T-cell (primary cell): ENCODE results near the gene CNGB1. TPM values are rescaled to one million over a fixed set of nuclear protein-coding genes. Genes with fewer than 3 reads are reported as not detected.

Experiments
- ATAC-seq, 4 experiments: fragments of 200-7000 bp in 3 of 4; fragments of 150-1000 bp in 1 of 4; cut with Tn5 transposase; replicated peaks in 1 of 4; 1 replicate in 3 of 4; 2 replicates in 1 of 4; pipeline ENCODE4 v1.10.0; 2021; ENCODE audit warnings: moderate library complexity in 3 of 4, mild to moderate bottlenecking in 2 of 4, moderate number of reproducible peaks in 1 of 4
- CTCF ChIA-PET, 2 donors: fragments of 300-600 bp; sonication (Branson Sonifier 250); formaldehyde crosslinking; loops; one replicate each; lab custom pipeline; 2022; ENCODE audit warnings: antibody characterized with exemption in 2 of 2; lab: Charles Lee
- POLR2A ChIA-PET, 2 donors: fragments of 300-600 bp; sonication (Branson Sonifier 250); formaldehyde crosslinking; loops; one replicate each; lab custom pipeline; 2022; ENCODE audit warnings: antibody characterized with exemption in 2 of 2; lab: Charles Lee
- DNase-seq, 35 experiments: peaks; one replicate each; pipeline versions ENCODE4 v3.0.0 to v3.0.0-alpha.2; 2013 to 2023
- H3K27ac ChIP-seq: one replicate; pipeline ENCODE4 v1.5.1; 2013; ENCODE audit warnings: low read length
- H3K27me3 ChIP-seq, 2 experiments: replicated peaks in 1 of 2; 1 replicate in 1 of 2; 2 replicates in 1 of 2; pipeline versions ENCODE4 v1.6.1 to v1.7.0; 2013; ENCODE audit warnings: low read length in 1 of 2, mixed read lengths in 1 of 2; ENCODE audit not compliant: control insufficient read depth in 2 of 2, insufficient read depth in 2 of 2; ENCODE audit errors: extremely low read depth in 1 of 2
- H3K36me3 ChIP-seq, 2 donors: 1 replicate in 1 of 2; 2 replicates in 1 of 2; pipeline versions ENCODE4 v1.6.1 to v1.7.0; 2013; ENCODE audit warnings: low read length in 1 of 2; ENCODE audit not compliant: control insufficient read depth in 2 of 2, insufficient read depth in 1 of 2; ENCODE audit errors: extremely low read depth in 1 of 2
- H3K4me1 ChIP-seq, 2 experiments: 1 replicate in 1 of 2; 2 replicates in 1 of 2; pipeline versions ENCODE4 v1.6.1 to v1.7.0; 2013; ENCODE audit warnings: low read length in 2 of 2, mixed read lengths in 1 of 2; ENCODE audit not compliant: insufficient read depth in 2 of 2, control insufficient read depth in 1 of 2; ENCODE audit errors: extremely low read depth in 1 of 2
- H3K4me3 ChIP-seq, 2 donors: 1 replicate in 1 of 2; 2 replicates in 1 of 2; pipeline versions ENCODE4 v1.5.1 to v1.7.0; 2013; ENCODE audit warnings: mild to moderate bottlenecking in 2 of 2, low read length in 1 of 2, moderate library complexity in 1 of 2; ENCODE audit not compliant: control insufficient read depth in 1 of 2; ENCODE audit errors: extremely low read depth in 1 of 2
- H3K9me3 ChIP-seq: 2 replicates; pipeline ENCODE4 v1.7.0; 2013
- H3K27ac Mint-ChIP-seq, 2 donors: one replicate each; pipeline ENCODE4 v1.8.0; 2020 to 2021; ENCODE audit warnings: mild to moderate bottlenecking in 2 of 2, mixed read lengths in 2 of 2
- H3K27me3 Mint-ChIP-seq, 2 donors: one replicate each; pipeline ENCODE4 v1.8.0; 2021 to 2022; ENCODE audit warnings: mixed read lengths in 2 of 2
- H3K36me3 Mint-ChIP-seq: one replicate; pipeline ENCODE4 v1.8.0; 2021; ENCODE audit warnings: mixed read lengths
- H3K4me1 Mint-ChIP-seq, 3 donors: one replicate each; pipeline ENCODE4 v1.8.0; 2020 to 2022; ENCODE audit warnings: mixed read lengths in 3 of 3, mild to moderate bottlenecking in 1 of 3
- H3K4me3 Mint-ChIP-seq, 3 donors: one replicate each; pipeline ENCODE4 v1.8.0; 2020 to 2022; ENCODE audit warnings: mild to moderate bottlenecking in 3 of 3, mixed read lengths in 3 of 3, moderate library complexity in 3 of 3
- H3K9me3 Mint-ChIP-seq, 3 donors: one replicate each; pipeline ENCODE4 v1.8.0; 2020 to 2022; ENCODE audit warnings: mixed read lengths in 3 of 3
- WGBS: methylation state at CpG from one replicate; pipeline ENCODE4 v1.1.5; 2013; ENCODE audit warnings: missing lambda C conversion rate; ENCODE audit not compliant: insufficient coverage; 5-methylcytosine and 5-hydroxymethylcytosine counted together
- total RNA-seq, 35 experiments: library from RNA in 6 of 35; stranded (reverse) in 6 of 35; fragments of 120-200 nt in 1 of 35; gene quantifications; one replicate each; pipeline versions ENCODE4 v1.2.1 to v1.2.4 and lab custom pipeline; 2013 to 2026

CNGB1 gene
- total RNA-seq, 5 donors from 2014 or later (not counting 1 experiment from before 2014, with no cell fraction given), result not detected

GRCh38 chr16:57956270-57956808, 14.6 kb downstream of the CNGB1 start:
- no peaks in the 10 kb centered on the region for H3K9me3 Mint-ChIP-seq
- H3K4me1 Mint-ChIP-seq, result no peaks in the 10 kb centered on the region
- WGBS, result 80% methylated on average over 5 of the region's 8 CpGs
- Histone ChIP-seq H3K27me3 (peaks cover 0 to 23% of the 10 kb centered on the region in 2 experiments), H3K4me3 (no peak overlapping the region), H3K36me3 (no peaks in the 10 kb centered on the region), H3K4me1 (no peaks in the 10 kb centered on the region), H3K27ac (no peak overlapping the region), H3K9me3 (no peaks in the 10 kb centered on the region)
- H3K27me3 Mint-ChIP-seq, result peaks cover 4% of the 10 kb centered on the region in 2 donors
- ChIA-PET POLR2A (no interaction called here), CTCF (interaction anchor here in 1 of 2 donors (0.5 kb wide), 1 partner anchor 1026 kb away, joined by 3 read pairs; no protein-coding TSS in a partner anchor)
- H3K27ac Mint-ChIP-seq, result no peak overlapping the region
- DNase-seq (no peak), ATAC-seq (no peak)
- H3K36me3 Mint-ChIP-seq, result no peaks in the 10 kb centered on the region
- H3K4me3 Mint-ChIP-seq, result no peak overlapping the region

- Mint-ChIP-seq H3K27ac (no peak overlapping the region), H3K4me1 (no peaks in the 10 kb centered on the region), H3K27me3 (peaks cover 4% of the 10 kb centered on the region in 2 donors), H3K9me3 (no peaks in the 10 kb centered on the region), H3K36me3 (no peaks in the 10 kb centered on the region), H3K4me3 (no peak overlapping the region)
- no peak overlapping the region for H3K27ac ChIP-seq
- WGBS, result 81% methylated on average over 11 of the region's 12 CpGs
- H3K9me3 ChIP-seq, result no peaks in the 10 kb centered on the region
- H3K36me3 ChIP-seq, result no peaks in the 10 kb centered on the region
- POLR2A ChIA-PET, result no interaction called here
- DNase-seq (no peak), ATAC-seq (no peak)
- no peaks in the 10 kb centered on the region for H3K4me1 ChIP-seq
- CTCF ChIA-PET, result no interaction called here
- peaks cover 0 to 25% of the 10 kb centered on the region in 2 experiments for H3K27me3 ChIP-seq
- no peak overlapping the region for H3K4me3 ChIP-seq
These were observed 15.2 kb downstream of the CNGB1 start for GRCh38 chr16:57955572-57956188.

GRCh38 chr16:57953857-57954256, 17.1 kb downstream of the CNGB1 start:
- ChIA-PET CTCF (interaction anchor here in 1 of 2 donors (0.6 kb wide), 1 partner anchor 9 kb away, joined by 9 read pairs; no protein-coding TSS in a partner anchor), POLR2A (no interaction called here)
- no peak overlapping the region for H3K4me3 Mint-ChIP-seq
- no peak overlapping the region for H3K27ac Mint-ChIP-seq
- no peak for ATAC-seq
- H3K27me3 ChIP-seq, result peaks cover 0 to 22% of the 10 kb centered on the region in 2 experiments
- no peaks in the 10 kb centered on the region for H3K36me3 Mint-ChIP-seq
- H3K9me3 Mint-ChIP-seq, result no peaks in the 10 kb centered on the region
- H3K4me1 ChIP-seq, result no peaks in the 10 kb centered on the region
- no peak for DNase-seq
- H3K9me3 ChIP-seq, result no peaks in the 10 kb centered on the region
- no peak overlapping the region for H3K4me3 ChIP-seq
- no CpG with 5 or more reads among the region's 1 CpG for WGBS
- H3K36me3 ChIP-seq, result no peaks in the 10 kb centered on the region
- H3K27me3 Mint-ChIP-seq, result peaks cover 0 to 9% of the 10 kb centered on the region in 2 donors
- H3K27ac ChIP-seq, result no peak overlapping the region
- no peaks in the 10 kb centered on the region for H3K4me1 Mint-ChIP-seq

GRCh38 chr16:57952909-57953308, 18.0 kb downstream of the CNGB1 start:
- peaks cover 0 to 17% of the 10 kb centered on the region in 2 experiments for H3K27me3 ChIP-seq
- peaks cover 0 to 9% of the 10 kb centered on the region in 2 donors for H3K27me3 Mint-ChIP-seq
- DNase-seq (no peak), ATAC-seq (no peak)
- H3K36me3 Mint-ChIP-seq, result no peaks in the 10 kb centered on the region
- ChIA-PET POLR2A (no interaction called here), CTCF (no interaction called here)
- no peak overlapping the region for H3K4me3 Mint-ChIP-seq
- no peaks in the 10 kb centered on the region for H3K9me3 Mint-ChIP-seq
- H3K9me3 ChIP-seq, result no peaks in the 10 kb centered on the region
- H3K4me1 ChIP-seq, result no peaks in the 10 kb centered on the region
- H3K4me1 Mint-ChIP-seq, result no peaks in the 10 kb centered on the region
- H3K36me3 ChIP-seq, result no peaks in the 10 kb centered on the region
- H3K27ac ChIP-seq, result no peak overlapping the region
- no peak overlapping the region for H3K27ac Mint-ChIP-seq
- H3K4me3 ChIP-seq, result no peak overlapping the region
- 91% methylated on average over 4 of the region's 9 CpGs for WGBS

- no peaks in the 10 kb centered on the region for H3K36me3 Mint-ChIP-seq
- POLR2A ChIA-PET, result no interaction called here
- ATAC-seq, result no peak
- CTCF ChIA-PET, result no interaction called here
- H3K27ac ChIP-seq, result no peak overlapping the region
- H3K4me3 ChIP-seq, result no peak overlapping the region
- H3K9me3 ChIP-seq, result no peaks in the 10 kb centered on the region
- H3K9me3 Mint-ChIP-seq, result no peaks in the 10 kb centered on the region
- no peak for DNase-seq
- H3K4me1 ChIP-seq, result no peaks in the 10 kb centered on the region
- H3K36me3 ChIP-seq, result no peaks in the 10 kb centered on the region
- H3K4me1 Mint-ChIP-seq, result no peaks in the 10 kb centered on the region
- no peak overlapping the region for H3K4me3 Mint-ChIP-seq
- 91% methylated on average over 4 of the region's 7 CpGs for WGBS
- H3K27me3 Mint-ChIP-seq, result peaks cover 0 to 9% of the 10 kb centered on the region in 2 donors
- peaks cover 0 to 11% of the 10 kb centered on the region in 2 experiments for H3K27me3 ChIP-seq
- H3K27ac Mint-ChIP-seq, result no peak overlapping the region
These were observed 19.5 kb downstream of the CNGB1 start for GRCh38 chr16:57951204-57951960.

GRCh38 chr16:57950382-57950781, 20.5 kb downstream of the CNGB1 start:
- Histone ChIP-seq H3K9me3 (no peaks in the 10 kb centered on the region), H3K36me3 (no peaks in the 10 kb centered on the region), H3K27ac (no peak overlapping the region), H3K27me3 (peaks cover 0 to 11% of the 10 kb centered on the region in 2 experiments), H3K4me3 (no peak overlapping the region), H3K4me1 (no peaks in the 10 kb centered on the region)
- no peaks in the 10 kb centered on the region for H3K4me1 Mint-ChIP-seq
- H3K36me3 Mint-ChIP-seq, result no peaks in the 10 kb centered on the region
- no peaks in the 10 kb centered on the region for H3K9me3 Mint-ChIP-seq
- H3K27ac Mint-ChIP-seq, result no peak overlapping the region
- ChIA-PET CTCF (no interaction called here), POLR2A (no interaction called here)
- ATAC-seq (no peak), DNase-seq (no peak)
- peaks cover 0 to 9% of the 10 kb centered on the region in 2 donors for H3K27me3 Mint-ChIP-seq
- no peak overlapping the region for H3K4me3 Mint-ChIP-seq
- 6% methylated on average over 2 of the region's 6 CpGs for WGBS
